Thoracic aorta (tissue), 2 donors: ENCODE data around the gene NAALADL2. TPM values are rescaled to one million over a fixed set of nuclear protein-coding genes. Genes with fewer than 3 reads are reported as not detected.

Experiments used
- ATAC-seq: fragments of 150-250 bp; one replicate; pipeline ENCODE4 v1.8.0; 2017; ENCODE audit warnings: low read depth; ENCODE audit not compliant: insufficient number of reproducible peaks, low FRiP score
- DNase-seq: peaks from one replicate; pipeline ENCODE4 v3.0.0-alpha.2; 2020; ENCODE audit warnings: low spot score
- H3K27ac ChIP-seq, 2 donors: fragments of 200-600 bp; sonication (generic); 1 replicate in 1 of 2; 2 replicates in 1 of 2; pipeline ENCODE4 v1.5.1; 2016; ENCODE audit warnings: mild to moderate bottlenecking in 2 of 2, moderate library complexity in 2 of 2
- H3K27me3 ChIP-seq: fragments of 200-600 bp; sonication (generic); replicated peaks from 2 replicates; pipeline ENCODE4 v1.6.0; 2016; ENCODE audit warnings: mild to moderate bottlenecking; ENCODE audit not compliant: insufficient read depth
- H3K36me3 ChIP-seq: fragments of 200-600 bp; sonication (generic); one replicate; pipeline ENCODE4 v1.5.1; 2016
- H3K4me1 ChIP-seq, 2 donors: fragments of 200-600 bp; sonication (generic); 1 replicate in 1 of 2; 2 replicates in 1 of 2; pipeline versions ENCODE4 v1.5.1 to v1.6.0; 2016; ENCODE audit warnings: low read depth in 2 of 2, mild to moderate bottlenecking in 1 of 2; ENCODE audit not compliant: control insufficient read depth in 1 of 2
- H3K4me3 ChIP-seq: fragments of 200-600 bp; sonication (generic); 2 replicates; pipeline ENCODE4 v1.5.1; 2016; ENCODE audit warnings: mild to moderate bottlenecking
- H3K9me3 ChIP-seq: fragments of 200-600 bp; sonication (generic); 2 replicates; pipeline ENCODE4 v1.5.1; 2016
- total RNA-seq, 2 donors: library from RNA; depleted of rRNA; stranded (reverse); fragments of >200 nt; gene quantifications; one replicate each; pipeline versions ENCODE4 v1.1.0 to v1.2.3, GENCODE V29; 2016
- TF ChIP-seq, protein P1 (sequence below): fragments of 200-600 bp; sonication (generic); IDR thresholded peaks from one replicate; pipeline ENCODE4 v1.5.1; 2019; ENCODE audit warnings: antibody characterized with exemption

The NAALADL2 gene
- total RNA-seq, 2 donors from 2014 or later, result 12.9 to 21.0 TPM

DNA sequence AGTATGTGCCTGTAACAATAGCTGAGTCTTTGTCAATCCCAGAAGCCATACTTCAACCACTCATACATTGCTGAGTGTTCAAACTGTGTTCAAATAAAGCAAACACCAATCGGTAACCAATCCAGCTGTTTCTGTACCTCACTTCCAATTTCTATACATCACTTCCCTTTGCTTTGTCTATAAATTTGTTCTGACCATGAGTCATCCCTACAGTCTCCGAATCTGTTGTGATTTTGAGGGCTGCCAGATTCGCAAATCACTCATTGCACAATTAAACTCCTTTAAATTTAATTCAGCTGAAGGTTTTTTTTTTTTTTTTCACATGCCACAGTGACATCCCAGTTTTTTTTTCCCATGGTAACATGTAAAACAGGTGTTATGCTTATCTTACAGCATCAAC is 870.3 kb downstream of the NAALADL2 start:
- Histone ChIP-seq H3K4me3 (no peak overlapping the region), H3K27ac (no peak overlapping the region), H3K9me3 (no peaks in the 10 kb centered on the region), H3K4me1 (no peaks in the 10 kb centered on the region), H3K27me3 (no peaks in the 10 kb centered on the region), H3K36me3 (no peaks in the 10 kb centered on the region)
- ATAC-seq (no peak), DNase-seq (no peak)
- TF ChIP-seq, protein P1, sequence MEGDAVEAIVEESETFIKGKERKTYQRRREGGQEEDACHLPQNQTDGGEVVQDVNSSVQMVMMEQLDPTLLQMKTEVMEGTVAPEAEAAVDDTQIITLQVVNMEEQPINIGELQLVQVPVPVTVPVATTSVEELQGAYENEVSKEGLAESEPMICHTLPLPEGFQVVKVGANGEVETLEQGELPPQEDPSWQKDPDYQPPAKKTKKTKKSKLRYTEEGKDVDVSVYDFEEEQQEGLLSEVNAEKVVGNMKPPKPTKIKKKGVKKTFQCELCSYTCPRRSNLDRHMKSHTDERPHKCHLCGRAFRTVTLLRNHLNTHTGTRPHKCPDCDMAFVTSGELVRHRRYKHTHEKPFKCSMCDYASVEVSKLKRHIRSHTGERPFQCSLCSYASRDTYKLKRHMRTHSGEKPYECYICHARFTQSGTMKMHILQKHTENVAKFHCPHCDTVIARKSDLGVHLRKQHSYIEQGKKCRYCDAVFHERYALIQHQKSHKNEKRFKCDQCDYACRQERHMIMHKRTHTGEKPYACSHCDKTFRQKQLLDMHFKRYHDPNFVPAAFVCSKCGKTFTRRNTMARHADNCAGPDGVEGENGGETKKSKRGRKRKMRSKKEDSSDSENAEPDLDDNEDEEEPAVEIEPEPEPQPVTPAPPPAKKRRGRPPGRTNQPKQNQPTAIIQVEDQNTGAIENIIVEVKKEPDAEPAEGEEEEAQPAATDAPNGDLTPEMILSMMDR, result no peak

DNA sequence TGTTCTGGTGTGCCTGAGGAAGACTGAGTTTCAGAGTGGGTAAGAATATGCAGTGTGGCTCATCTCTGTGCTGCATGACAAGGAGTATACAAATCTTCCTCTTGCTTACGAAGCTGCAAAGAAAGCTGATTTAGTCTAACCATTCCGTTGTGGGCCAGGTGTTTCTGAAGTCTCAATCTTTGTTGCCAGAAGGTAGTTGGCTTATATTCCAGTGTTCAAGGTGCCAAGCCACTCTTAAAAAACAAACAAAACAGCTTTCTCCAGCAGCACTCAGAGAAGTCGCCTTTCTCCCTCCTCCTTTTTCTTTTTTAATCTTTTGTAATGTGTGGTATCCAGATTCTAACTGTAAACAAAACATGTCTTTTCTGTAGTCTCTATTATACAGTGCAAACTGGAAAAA is 872.4 kb downstream of the NAALADL2 start:
- H3K9me3 ChIP-seq, result no peaks in the 10 kb centered on the region
- no peak overlapping the region for H3K4me3 ChIP-seq
- no peak overlapping the region for H3K27ac ChIP-seq
- no peak for ATAC-seq
- no peaks in the 10 kb centered on the region for H3K4me1 ChIP-seq
- H3K36me3 ChIP-seq, result no peaks in the 10 kb centered on the region
- no peaks in the 10 kb centered on the region for H3K27me3 ChIP-seq
- TF ChIP-seq, protein P1, result no peak
- no peak for DNase-seq

DNA sequence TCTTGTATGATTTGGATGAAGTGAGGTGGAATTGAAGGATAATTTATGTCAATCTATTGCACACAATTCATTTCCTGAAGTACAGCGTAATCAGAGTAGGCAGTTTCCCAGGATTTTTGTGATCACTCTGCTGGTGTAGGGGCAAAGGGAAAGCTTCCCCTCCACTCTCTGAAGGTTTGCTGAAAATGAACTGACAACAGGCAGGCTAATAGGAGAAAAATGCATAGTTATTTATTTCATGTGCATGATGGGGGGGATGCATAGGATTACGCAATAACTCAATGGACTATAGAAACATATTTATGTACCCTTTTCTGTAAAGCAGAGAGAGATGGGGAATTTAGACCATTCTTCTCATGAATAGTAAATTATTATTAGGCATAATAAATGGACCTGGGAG is 872.9 kb downstream of the NAALADL2 start:
- TF ChIP-seq, protein P1, result no peak
- Histone ChIP-seq H3K36me3 (no peaks in the 10 kb centered on the region), H3K27ac (no peak overlapping the region), H3K27me3 (no peaks in the 10 kb centered on the region), H3K4me3 (no peak overlapping the region), H3K9me3 (no peaks in the 10 kb centered on the region), H3K4me1 (no peaks in the 10 kb centered on the region)
- DNase-seq (no peak), ATAC-seq (no peak)

DNA sequence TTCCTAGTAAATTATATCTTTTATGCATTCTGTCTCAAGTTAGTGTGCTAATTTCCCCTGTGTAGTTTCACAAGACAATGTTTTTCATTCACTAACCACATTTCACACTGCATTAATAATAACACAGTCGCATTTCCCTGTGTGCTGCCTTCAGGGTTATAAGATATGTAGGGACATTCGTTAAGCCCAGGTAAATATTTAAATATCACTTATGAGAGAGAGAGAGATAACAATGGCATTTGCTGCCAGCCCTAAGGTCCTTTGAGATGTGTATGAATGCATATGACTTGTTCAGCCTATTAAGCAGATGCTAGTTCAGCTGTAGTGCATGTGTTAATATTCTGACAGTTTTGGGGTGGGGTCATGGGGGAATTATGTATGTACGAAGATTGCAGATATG is 876.7 kb downstream of the NAALADL2 start:
- Histone ChIP-seq H3K36me3 (no peaks in the 10 kb centered on the region), H3K4me3 (no peak overlapping the region), H3K4me1 (no peaks in the 10 kb centered on the region), H3K27ac (no peak overlapping the region), H3K9me3 (no peaks in the 10 kb centered on the region), H3K27me3 (no peaks in the 10 kb centered on the region)
- ATAC-seq, result no peak
- TF ChIP-seq, protein P1, result no peak
- no peak for DNase-seq

DNA sequence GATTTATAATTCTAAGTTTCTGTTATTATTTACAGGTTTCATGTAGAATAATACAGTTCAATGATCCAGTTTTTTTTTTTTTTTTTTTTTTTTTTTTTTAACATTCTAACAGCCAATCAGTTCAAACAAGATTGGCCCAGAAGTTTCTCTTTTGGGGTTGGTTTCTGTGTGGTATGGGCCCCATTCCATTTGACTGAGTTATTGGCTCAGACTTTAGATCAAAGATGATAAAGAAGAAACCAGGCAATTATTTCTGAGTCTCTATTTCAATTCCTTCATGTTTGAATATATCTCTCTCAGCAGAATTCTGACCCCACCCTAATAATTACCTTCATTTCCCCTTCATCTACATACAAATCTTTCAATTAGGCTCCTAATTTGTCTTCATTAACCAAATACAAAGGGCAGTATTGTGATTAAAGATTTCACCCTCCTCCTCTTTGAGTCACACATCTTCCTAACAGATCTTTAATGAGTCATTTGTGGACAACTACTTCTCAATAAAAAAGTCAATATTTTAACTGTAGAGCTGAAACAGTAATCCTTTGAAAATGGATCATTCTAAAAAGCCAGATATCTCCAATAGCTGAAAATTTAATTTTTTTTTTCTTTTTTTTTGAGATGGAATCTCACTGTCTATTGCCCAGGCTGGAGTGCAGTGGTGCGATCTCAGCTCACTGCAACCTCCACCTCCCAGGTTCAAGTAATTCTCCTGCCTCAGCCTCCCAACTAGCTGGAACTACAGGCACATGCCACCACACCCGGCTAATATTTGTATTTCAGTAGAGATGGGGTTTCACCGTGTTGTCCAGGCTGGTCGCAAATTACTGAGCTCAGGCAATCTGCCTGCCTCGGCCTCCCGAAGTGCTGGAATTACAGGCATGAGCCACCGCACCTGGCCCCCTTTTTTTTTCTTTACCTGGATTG is 878.8 kb downstream of the NAALADL2 start:
- DNase-seq, result no peak
- Histone ChIP-seq H3K36me3 (no peaks in the 10 kb centered on the region), H3K4me3 (no peak overlapping the region), H3K27me3 (no peaks in the 10 kb centered on the region), H3K4me1 (no peaks in the 10 kb centered on the region), H3K9me3 (no peaks in the 10 kb centered on the region), H3K27ac (no peak overlapping the region)
- no peak for ATAC-seq
- TF ChIP-seq, protein P1, result no peak
